Hematopoietic multipotent progenitor cell (in vitro differentiated cells): ENCODE measurements around the gene CHN2. TPM values are rescaled to one million over a fixed set of nuclear protein-coding genes. Genes with fewer than 3 reads are reported as not detected.

Experiments used
- DNase-seq, 3 donors: peaks; one replicate each; pipeline ENCODE4 v3.0.0-alpha.2; 2011 to 2015; ENCODE audit warnings: low read depth in 2 of 3, low spot score in 2 of 3
- total RNA-seq: library from RNA; depleted of rRNA; stranded (reverse); fragments of >200 nt; gene quantifications from one replicate; pipeline ENCODE4 v1.2.3, GENCODE V29; 2012

CHN2 gene
- total RNA-seq, 1 donor, result 6.7 TPM

DNA sequence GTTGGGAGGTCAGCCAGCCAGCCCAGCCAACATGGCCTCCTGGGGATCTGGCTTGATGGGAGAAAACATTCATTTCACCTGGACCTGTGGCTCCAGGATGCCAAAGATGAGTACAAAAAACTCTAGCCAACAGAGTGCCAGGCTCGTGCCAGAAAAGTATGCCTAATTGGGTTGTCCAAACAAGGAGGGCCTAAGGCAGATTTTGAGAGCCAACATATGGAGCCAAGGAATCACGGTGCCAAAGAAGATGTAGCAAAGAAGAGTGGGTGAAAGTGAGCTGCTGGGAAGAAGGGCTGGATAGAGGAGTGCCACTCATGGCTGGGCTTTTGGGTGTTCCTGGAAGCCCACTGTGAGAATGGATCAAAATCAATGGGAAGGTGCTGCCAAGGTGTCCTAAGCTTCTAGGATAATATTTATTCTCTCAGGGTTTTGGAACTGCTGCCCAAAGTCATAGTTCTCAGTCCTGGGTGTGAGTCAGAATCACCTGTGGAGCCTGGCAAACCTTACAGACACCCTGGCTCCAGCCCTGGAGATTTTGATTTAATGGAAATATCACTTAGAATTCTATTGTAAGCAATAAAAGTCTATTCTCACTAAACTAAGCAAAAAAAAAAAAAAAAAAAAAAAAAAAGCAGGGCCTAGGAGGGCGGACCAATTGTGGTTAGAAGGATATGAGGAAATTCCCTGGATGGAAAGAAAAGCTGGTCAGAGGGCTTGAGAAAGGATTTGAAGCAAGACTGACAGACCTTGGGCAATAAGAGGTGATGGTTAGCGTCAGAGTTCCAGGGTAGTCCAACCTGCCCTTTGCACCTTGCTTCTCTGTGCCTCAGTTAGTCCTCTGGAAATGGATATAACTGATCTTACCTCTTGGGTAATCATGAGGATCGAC is 186.9 kb downstream of the CHN2 start:
- no peak for DNase-seq

DNA sequence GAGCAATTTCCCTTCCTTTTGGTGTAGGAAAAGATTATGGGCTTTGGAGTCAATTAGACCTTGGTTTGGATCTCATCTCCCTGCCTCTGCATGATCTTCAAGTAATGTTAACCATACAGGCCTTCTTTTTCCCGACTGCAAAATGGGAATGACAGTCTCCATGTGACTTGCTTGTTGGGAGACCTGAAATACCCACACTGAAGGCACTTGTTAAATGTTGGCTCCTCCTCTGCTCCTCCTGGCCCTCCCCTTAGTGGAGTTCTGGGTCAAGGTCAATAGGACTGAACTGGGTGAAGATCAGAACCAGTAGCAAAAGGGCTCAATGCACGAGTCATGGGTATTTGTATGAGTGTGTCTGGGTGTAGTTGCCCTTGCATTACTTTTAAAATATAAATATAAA is 189.7 kb downstream of the CHN2 start:
- DNase-seq, result no peak

DNA sequence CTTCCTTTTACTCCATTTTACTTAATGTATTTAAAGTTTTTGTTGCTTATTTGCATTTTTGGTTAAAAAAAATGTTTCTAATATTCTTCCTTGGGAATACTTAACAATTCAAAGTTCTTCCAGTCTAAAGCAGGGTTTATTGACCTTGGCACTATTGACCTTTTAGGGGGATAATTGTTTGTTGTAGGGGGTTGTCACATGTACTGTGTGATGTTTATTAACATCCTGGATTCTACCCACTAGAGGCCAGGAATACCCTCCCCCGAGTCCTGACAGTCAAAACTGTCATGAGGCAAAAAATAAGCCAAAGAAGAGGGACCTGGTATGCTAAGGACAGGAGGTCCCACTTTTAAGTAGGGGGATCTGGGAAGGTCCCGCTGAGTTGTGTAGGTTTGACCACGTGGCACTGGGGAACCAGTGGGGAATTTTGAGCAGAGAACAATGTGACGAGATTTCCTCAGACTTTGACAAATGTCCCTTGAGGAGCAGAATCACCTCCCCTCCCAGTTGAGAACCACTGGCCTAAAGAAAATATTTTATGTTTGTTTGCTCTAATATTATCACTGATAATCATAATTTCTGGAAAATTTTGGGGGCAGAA is 190.7 kb downstream of the CHN2 start:
- DNase-seq, result no peak

DNA sequence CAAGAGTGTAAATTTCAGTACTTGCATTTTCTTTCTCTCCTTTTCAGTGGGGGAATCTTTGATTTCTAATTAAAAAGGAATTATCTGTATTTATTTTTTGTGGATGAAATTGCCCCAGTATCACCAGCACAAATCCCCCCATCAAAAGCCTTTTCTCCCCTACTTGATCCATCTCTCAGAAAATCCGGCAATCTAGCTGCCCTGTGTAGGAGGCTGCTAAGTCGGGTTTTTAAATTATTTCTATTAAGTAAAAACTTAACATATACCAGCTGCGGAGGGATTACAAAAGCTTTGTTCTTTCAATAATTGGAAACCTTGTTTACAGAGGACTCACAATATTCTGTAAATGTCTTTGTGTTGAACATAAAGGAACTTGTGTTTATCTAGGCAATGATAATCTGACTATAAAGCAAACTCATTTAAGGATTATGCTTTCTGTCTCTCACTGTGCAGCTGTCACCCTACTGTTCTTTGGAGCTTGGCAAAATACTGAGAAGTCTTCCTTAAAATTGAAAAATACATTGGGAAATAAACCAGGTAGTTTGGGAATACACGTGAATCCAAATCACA is 191.7 kb downstream of the CHN2 start:
- no peak for DNase-seq

DNA sequence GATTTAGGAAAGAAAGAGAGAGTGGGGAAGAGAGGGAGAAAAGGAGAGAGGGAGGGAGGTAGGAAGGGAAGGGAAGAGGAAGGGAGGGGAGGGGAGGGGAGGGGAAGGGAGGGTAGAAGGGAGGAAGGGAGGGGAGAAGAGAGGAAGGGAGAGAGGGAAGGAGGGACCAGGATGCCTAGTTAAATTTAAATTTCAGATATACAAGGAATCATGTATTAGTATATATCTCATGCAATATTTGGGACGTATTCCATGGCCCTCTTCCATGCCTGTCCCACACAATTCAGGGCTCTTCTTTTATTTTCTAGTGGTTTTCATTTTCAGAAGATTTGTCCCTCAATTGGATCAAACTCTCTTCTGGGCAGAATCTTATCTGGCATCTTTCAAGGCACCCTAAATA is 196.7 kb downstream of the CHN2 start:
- DNase-seq, result no peak

DNA sequence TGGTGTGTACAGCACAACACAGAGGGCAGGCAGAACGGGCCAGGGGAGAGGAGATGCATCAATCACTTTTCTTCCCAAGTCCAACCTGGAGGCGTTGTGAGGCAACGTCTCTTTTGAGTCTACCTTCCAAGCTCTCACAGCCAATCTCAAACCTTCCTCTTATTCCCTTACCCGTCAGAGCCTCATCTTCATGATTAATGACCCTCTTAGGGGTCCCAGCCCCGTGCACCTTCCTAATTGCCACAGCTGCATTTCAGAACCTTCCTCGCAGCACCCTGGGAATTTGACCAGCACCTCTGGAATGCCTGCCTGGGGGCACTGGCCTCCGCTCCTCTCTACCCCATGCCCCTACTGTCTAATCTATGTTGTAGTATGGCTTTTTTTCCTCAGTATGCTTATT is 199.7 kb downstream of the CHN2 start:
- no peak for DNase-seq

DNA sequence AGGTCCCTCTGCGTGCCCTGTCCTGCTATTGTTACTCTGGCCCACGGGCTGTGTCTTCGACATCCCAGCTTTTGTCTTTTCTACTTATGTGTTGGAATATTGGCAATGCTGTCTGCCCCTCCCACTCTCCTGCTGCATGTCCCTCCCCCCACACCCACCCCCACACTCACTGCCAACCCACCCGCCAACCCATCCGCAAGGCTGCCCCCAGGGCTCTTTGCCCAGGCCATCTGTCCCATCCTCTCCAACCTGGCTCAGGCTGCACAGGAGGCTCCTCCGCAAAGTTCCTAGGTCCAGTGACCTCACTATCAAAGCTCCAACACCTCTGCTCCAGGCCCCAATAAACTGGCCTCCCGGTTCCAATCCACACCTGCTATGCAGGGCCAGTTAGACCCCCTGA is 202.0 kb downstream of the CHN2 start:
- DNase-seq, result no peak

DNA sequence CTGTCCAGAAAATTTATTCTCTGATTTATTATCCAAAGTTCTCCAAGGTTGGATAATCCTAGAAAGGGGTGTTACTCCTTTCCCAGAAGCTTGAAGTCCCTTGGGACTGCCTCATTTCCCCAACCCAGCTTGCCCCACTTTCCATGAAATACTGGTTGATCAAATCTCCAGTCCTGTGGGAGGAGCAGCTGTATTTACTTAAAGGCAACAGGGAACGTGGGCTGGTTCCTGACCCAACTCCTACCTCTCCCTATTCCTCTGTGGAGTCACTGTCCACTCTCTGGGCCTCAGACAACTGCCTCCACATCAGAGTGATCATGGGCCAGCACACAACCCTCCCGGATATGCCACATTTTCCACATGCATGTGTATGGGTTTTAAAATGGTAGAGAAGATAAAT is 202.8 kb downstream of the CHN2 start:
- DNase-seq, result no peak

DNA sequence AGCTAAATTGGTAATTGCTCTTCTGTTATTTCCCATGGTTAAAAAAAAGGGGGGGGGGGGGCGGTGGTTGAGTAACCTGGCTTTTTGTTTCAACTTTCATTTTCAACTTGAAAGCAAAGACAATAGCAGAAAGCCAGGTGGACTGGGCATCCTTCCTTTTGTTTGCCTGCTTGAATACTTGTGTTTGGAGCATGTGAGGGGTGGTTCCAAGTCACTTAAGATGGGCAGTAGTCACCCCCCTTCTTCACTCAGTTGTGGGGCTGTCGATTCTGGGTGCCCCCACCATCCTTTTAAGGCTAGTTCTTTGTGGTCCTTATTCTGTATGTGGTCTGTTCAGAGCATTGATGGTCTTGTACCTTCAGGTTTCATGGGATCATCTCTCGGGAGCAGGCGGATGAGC is 203.4 kb downstream of the CHN2 start:
- DNase-seq, result peak in 1 of 3 donors; percentile 14

DNA sequence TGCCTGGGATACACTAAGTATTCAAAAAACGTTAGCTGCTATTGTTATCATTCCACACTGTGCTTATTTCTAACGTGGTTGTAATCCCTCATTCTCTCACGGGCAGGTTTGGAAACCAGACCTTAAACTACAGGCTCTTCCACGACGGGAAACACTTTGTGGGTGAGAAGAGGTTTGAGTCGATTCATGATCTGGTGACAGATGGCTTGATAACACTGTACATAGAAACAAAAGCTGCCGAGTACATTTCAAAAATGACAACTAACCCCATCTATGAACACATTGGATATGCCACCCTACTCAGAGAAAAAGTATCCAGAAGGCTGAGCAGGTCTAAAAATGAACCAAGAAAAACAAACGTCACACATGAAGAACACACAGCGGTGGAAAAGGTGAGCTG is 205.9 kb downstream of the CHN2 start:
- no peak for DNase-seq

DNA sequence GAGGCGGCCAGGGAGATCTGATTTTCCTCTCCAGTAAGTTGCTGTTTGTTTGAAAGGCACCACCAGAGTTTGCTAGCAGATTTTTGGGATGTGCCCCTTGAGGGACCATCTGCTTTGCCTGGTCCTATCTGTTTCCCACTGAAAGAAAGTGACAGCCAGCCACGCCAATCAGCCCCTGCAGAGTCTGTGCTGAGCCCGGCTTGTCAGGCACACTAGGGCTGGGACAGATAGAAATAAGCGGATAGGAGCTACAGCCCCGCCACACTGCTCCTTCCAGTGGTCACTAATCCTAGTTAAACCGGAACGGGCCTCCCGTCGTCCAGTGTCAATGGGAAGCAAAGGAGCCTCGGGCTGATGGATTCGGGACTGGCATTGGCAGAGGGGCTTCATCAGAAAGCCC is 207.2 kb downstream of the CHN2 start:
- DNase-seq, result no peak

DNA sequence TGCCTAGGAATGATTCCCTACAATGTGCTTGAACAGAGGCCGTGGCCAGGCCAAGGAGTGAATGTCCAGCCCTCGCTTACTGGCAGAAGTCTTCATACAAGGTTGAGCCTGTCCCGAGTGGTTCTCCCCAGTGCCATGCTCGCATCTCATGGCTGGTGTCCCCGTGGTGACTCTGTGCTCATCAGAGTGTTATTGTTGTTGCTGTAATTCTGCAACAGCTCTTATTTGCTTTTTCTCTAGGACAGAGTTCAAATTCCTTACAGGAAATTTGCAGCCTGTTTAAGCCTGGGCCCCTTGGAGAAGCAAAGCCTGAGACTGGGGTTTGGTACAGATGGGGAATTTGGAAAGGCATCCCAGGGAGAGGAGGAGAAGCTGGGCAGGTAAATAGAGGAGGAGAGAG is 211.3 kb downstream of the CHN2 start:
- no peak for DNase-seq

DNA sequence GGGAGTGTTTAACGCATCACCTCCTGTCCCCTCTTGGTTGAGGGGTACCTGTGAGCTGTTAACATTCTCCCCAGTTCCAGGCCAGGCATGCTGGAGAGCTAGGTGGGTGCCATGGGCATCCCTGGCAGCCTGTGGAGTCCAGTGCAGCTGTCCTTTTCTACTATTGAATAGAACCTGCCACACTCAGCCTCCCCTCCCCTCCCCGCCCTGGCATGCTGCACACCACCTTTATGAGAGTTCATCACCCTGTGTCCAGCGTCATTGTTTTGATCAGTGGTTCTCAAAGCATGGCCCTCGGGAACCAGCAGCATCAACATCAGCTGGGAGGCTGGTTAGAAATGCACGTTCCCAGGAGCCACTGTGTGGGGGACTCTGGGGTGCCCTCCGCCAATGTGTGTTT is 211.8 kb downstream of the CHN2 start:
- no peak for DNase-seq

DNA sequence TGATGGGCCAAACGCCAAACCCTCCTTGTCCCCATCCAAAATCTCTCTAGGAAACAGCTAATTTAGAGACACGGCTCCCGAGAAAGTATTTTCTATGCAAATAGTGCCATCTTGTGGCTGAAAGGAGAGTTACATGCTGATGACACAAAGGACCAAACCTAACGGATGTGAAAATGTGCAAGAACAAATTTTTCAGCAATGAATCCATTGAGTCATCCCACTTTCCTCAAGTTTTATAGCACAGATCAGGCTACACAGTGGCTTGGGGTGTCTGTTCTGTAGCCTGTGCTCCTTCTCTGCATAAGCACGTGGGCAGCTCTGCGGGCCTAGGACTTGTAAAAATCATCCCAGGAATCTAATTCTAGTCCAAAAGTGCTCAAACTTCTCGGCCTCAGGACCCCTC is 214.3 kb downstream of the CHN2 start:
- peak; percentile 29 to 79 (median 54) for DNase-seq

DNA sequence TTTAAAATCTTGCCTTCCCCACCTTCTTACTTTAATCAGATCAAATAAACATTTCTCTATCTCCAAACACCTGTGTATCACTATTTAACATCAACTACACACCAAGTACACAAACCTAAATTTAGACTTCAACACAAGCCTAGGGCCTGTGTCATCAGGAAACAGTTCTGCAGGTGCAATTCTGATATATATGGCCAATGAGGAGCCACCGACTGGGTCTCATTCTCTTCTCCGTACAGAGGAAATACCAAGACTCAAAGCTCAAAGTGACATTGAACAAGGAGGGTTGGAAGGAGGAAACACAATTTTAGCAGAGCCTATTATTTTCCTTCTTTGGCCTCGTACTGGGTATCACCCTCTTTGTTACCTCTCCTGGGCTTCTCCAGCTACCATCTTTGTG is 216.4 kb downstream of the CHN2 start:
- DNase-seq, result no peak

DNA sequence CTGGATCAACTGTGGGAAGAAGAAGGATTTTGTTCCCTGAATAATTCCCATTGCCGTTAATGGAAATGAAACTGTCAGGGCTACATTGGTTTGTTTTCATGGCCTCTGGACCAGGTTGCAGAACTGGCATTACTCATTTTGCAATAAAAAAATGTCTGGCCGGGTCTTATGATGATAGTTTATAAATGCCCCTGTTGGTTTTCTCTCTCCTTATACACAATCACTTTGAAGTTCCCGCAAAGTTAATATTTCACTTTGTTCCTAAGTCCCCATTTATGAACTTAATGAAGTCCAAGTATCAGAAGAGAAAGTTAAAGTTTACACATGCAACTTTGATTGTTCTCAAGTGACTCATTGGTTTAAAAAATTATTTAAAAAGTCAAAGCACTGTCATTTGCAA is 218.3 kb downstream of the CHN2 start:
- DNase-seq, result no peak

DNA sequence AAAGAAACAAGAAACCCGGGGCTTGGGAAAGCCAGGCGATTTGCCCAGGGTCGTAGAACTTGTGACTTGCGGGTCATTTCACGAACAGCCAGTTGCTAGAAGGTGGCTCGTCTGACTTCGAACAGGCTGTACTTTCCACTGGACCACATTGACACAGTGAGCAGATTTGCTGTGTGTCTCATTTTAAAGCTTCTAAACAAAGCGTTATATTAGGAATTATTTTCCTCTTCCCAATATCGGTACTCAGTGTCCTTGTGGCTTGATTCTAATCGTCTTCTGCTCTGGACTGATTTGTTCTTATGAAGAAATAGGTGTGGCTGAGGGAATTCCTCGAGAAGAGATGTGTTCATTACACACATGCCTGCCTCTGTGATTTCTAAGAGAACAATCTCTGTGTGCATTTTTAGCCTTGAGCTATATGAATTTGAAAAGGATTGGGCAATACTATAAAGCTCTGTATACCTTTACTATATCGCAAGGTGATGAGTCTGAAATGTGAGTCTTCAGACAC is 219.1 kb downstream of the CHN2 start:
- no peak for DNase-seq

DNA sequence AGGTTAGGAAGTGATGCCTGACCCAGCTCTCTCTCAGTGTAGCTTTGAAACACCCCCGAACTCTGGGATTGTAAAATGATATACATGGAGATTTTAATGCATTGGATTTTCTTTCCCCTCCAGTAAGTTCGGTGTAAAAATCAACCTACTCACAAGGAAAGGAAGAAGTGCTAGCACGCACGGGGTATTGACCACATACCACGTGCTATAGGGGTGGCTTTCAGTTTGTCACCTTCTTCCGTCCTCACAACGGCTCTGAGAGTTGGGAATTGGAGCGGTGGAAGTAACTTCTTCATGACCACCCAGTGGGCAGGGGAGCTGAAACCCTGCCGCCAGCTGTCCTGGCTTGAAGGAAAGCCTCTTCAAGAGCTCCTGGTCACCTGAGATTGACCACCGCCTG is 219.6 kb downstream of the CHN2 start:
- DNase-seq, result no peak

DNA sequence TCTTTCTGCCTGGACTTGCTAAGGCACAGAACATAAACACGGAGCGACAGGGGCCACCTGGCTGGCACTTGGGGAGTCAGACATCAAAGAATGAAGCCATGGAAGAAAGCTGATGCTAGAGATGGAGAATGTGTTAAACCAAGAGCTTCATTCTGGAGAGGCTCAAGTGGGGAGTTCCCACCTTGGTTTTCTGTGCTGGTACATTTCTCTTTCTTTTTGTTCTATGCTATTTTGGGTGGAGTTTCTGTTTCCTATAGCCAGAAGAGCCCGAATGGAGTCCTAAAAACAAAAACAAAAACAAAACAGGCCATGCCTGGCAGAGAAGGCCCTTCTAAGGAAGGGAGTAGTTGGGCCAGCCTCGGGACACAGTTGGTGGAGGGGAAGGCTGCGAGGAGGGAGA is 220.6 kb downstream of the CHN2 start:
- DNase-seq, result no peak

DNA sequence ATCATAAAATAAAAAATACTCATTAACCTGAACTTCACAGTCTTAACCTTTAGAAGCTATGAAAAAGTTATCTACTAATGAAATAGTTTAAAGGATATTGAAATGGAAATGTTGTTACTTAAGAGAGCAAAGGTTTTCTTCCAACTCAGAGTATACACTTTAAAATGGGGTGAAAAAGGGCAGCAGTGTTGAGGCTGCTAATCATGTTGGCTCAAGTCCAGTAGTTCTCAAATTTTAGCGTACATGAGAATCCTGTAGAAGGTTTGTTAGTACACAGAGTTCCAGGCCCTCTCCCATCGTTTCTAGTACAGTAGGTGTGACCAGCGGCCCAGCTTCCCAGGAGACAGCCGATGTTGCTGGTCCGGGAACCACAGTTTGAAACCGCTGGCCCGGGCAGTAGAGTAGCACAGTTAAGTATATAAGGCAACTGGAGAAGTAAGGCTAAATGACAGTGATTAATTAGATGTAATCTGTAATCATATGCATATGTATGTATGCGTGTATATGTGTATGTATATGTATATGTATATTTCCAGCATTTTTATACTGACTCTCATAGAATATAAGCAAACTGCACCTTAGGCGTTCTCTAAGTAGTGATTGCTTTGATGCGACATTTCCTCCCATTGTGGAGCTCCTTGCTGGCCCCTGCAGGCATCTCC is 221.8 kb downstream of the CHN2 start:
- DNase-seq, result no peak

DNA sequence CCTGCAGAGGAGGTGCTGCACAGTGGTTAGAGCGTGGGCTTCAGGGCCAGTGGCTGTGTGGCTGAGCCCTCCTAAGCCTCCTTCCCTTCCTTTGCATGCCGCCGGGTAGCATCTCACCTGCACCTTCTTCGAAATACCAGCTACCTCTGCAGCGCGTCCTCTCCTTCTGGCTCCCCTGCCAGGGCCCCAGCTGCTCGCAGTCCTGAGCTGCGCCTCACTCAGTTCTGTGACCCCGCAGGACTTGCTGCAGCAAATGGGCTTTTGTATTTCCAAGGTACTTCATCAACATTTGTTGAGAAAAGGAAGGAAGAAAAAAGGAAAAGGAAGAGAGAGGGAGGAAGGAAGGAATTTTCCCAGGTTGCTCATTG is 222.3 kb downstream of the CHN2 start:
- no peak for DNase-seq
